Trophoblast cell (in vitro differentiated cells and primary cell): Measurements from ENCODE around the gene TRMT61B.

Experiments
- DNase-seq, 2 donors: peaks; one replicate each; pipeline ENCODE4 v3.0.0-alpha.2; 2016
- H2AFZ ChIP-seq: 2 replicates; pipeline ENCODE4 v1.6.1; 2013; ENCODE audit warnings: low read length, moderate library complexity, mild to moderate bottlenecking; ENCODE audit not compliant: insufficient read depth, poor library complexity
- H2AK5ac ChIP-seq: 2 replicates; pipeline ENCODE4 v1.6.1; 2013; ENCODE audit warnings: mild to moderate bottlenecking, low read length
- H2BK120ac ChIP-seq: 2 replicates; pipeline ENCODE4 v1.6.1; 2013; ENCODE audit warnings: low read length, mild to moderate bottlenecking, moderate library complexity; ENCODE audit not compliant: insufficient read depth, poor library complexity
- H2BK12ac ChIP-seq: 2 replicates; pipeline ENCODE4 v1.6.1; 2013; ENCODE audit warnings: mild to moderate bottlenecking, low read length, moderate library complexity
- H2BK5ac ChIP-seq: 2 replicates; pipeline ENCODE4 v1.6.1; 2013; ENCODE audit warnings: low read length, low read depth, moderate library complexity, mild to moderate bottlenecking; ENCODE audit not compliant: poor library complexity
- H3K14ac ChIP-seq: 2 replicates; pipeline ENCODE4 v1.6.1; 2013; ENCODE audit warnings: mild to moderate bottlenecking, low read length
- H3K18ac ChIP-seq: 2 replicates; pipeline ENCODE4 v1.6.1; 2013; ENCODE audit warnings: mild to moderate bottlenecking, low read length
- H3K23ac ChIP-seq: 2 replicates; pipeline ENCODE4 v1.6.1; 2013; ENCODE audit warnings: low read length
- H3K27ac ChIP-seq: 2 replicates; pipeline ENCODE4 v1.5.1; 2013; ENCODE audit warnings: low read depth, mild to moderate bottlenecking, inconsistent platforms, low read length, moderate library complexity
- H3K27me3 ChIP-seq: 2 replicates; pipeline ENCODE4 v1.6.1; 2013; ENCODE audit warnings: inconsistent platforms, mild to moderate bottlenecking, low read length, moderate library complexity; ENCODE audit not compliant: insufficient read depth
- H3K36me3 ChIP-seq, 2 experiments: 1 replicate in 1 of 2; 2 replicates in 1 of 2; pipeline ENCODE4 v1.6.1; 2013; ENCODE audit warnings: low read length in 2 of 2, mild to moderate bottlenecking in 2 of 2, moderate library complexity in 1 of 2; ENCODE audit not compliant: insufficient read depth in 2 of 2, control insufficient read depth in 1 of 2
- H3K4ac ChIP-seq: 2 replicates; pipeline ENCODE4 v1.6.1; 2013; ENCODE audit warnings: low read depth, mild to moderate bottlenecking, low read length, moderate library complexity
- H3K4me1 ChIP-seq, 2 experiments: 1 replicate in 1 of 2; 2 replicates in 1 of 2; pipeline ENCODE4 v1.6.1; 2013; ENCODE audit warnings: low read length in 2 of 2, mild to moderate bottlenecking in 2 of 2, moderate library complexity in 1 of 2; ENCODE audit not compliant: insufficient read depth in 2 of 2, control insufficient read depth in 1 of 2
- H3K4me2 ChIP-seq: 2 replicates; pipeline ENCODE4 v1.6.1; 2013; ENCODE audit warnings: inconsistent platforms, mild to moderate bottlenecking, low read length, moderate library complexity
- H3K4me3 ChIP-seq: 2 replicates; pipeline ENCODE4 v1.5.1; 2013; ENCODE audit warnings: mild to moderate bottlenecking, low read depth, low read length, inconsistent platforms
- H3K79me1 ChIP-seq: one replicate; pipeline ENCODE4 v1.6.1; 2013; ENCODE audit warnings: low read length
- H3K79me2 ChIP-seq: 2 replicates; pipeline ENCODE4 v1.6.1; 2013; ENCODE audit warnings: low read length, mild to moderate bottlenecking; ENCODE audit not compliant: control insufficient read depth, insufficient read depth, poor library complexity
- H3K9ac ChIP-seq: 2 replicates; pipeline ENCODE4 v1.6.1; 2013; ENCODE audit warnings: mild to moderate bottlenecking, low read length
- H3K9me3 ChIP-seq: 2 replicates; pipeline ENCODE4 v1.6.1; 2013; ENCODE audit warnings: low read depth, mild to moderate bottlenecking, control low read depth, inconsistent platforms, low read length; ENCODE audit not compliant: insufficient read depth
- H4K12ac ChIP-seq: 2 replicates; pipeline ENCODE4 v1.6.1; 2013; ENCODE audit warnings: low read depth, mild to moderate bottlenecking, low read length, moderate library complexity
- H4K8ac ChIP-seq: 2 replicates; pipeline ENCODE4 v1.6.1; 2013; ENCODE audit warnings: low read depth, mild to moderate bottlenecking, low read length, moderate library complexity
- H4K91ac ChIP-seq: one replicate; pipeline ENCODE4 v1.6.1; 2013; ENCODE audit warnings: low read depth, mild to moderate bottlenecking, low read length, moderate library complexity
- WGBS: extraction: QIAGEN DNeasy Blood & Tissue Kit; methylation state at CpG from one replicate; pipeline ENCODE4 v1.1.7; 2013; ENCODE audit warnings: missing lambda C conversion rate; ENCODE audit not compliant: insufficient read length, insufficient coverage; ENCODE audit errors: extremely low coverage; 5-methylcytosine and 5-hydroxymethylcytosine counted together

TRMT61B gene

GRCh38 chr2:28904295-28904694, 34.2 kb upstream of the TRMT61B start:
- no peaks in the 10 kb centered on the region for H3K4me1 ChIP-seq
- H4K91ac ChIP-seq, result no peak overlapping the region
- H3K18ac ChIP-seq, result no peak overlapping the region
- H2AK5ac ChIP-seq, result no peak overlapping the region
- H3K36me3 ChIP-seq, result peaks cover 14 to 26% of the 10 kb centered on the region in 2 experiments
- H2AFZ ChIP-seq, result no peak overlapping the region
- H4K12ac ChIP-seq, result no peak overlapping the region
- H3K79me1 ChIP-seq, result no peaks in the 10 kb centered on the region
- no peak overlapping the region for H3K23ac ChIP-seq
- no peak overlapping the region for H3K14ac ChIP-seq
- H3K27ac ChIP-seq, result no peak overlapping the region
- no peaks in the 10 kb centered on the region for H3K9me3 ChIP-seq
- H3K27me3 ChIP-seq, result no peaks in the 10 kb centered on the region
- H3K4me2 ChIP-seq, result no peak overlapping the region
- DNase-seq, result peak; percentile 6 to 67
- H3K79me2 ChIP-seq, result peaks cover 1% of the 10 kb centered on the region
- H3K4me3 ChIP-seq, result no peak overlapping the region
- H3K4ac ChIP-seq, result no peak overlapping the region
- H2BK5ac ChIP-seq, result no peak overlapping the region
- H4K8ac ChIP-seq, result no peak overlapping the region
- no CpG with 5 or more reads among the region's 2 CpGs for WGBS
- H2BK120ac ChIP-seq, result no peak overlapping the region
- no peak overlapping the region for H2BK12ac ChIP-seq
- H3K9ac ChIP-seq, result no peak overlapping the region

DNA sequence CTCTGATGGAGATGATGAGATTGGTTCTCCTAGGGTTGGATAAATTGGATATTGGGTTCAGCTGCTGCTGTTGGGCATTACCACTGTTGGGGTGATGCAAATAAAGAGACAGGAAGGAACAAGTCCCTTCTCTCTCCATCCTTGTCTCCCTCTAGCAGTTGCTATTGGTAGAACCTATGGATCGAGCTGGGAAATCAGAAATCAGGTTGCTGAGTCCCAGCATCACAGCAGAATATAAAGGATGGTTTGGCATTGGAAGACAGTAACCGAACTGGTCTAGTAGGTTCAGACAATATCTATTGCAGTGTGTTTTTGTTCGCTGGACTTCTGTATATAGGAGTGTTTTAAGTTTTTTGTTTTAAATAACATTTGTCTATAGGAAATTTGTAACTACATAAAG, 32.5 kb upstream of the TRMT61B start:
- Histone ChIP-seq H3K27ac (no peak overlapping the region), H3K14ac (no peak overlapping the region), H4K8ac (no peak overlapping the region), H3K23ac (peak overlapping the region; percentile 42), H4K91ac (no peak overlapping the region), H3K18ac (no peak overlapping the region), H2AK5ac (no peak overlapping the region), H3K79me2 (peaks cover 4% of the 10 kb centered on the region), H3K9ac (no peak overlapping the region), H3K4ac (peak overlapping the region; percentile 0), H3K79me1 (no peaks in the 10 kb centered on the region), H2AFZ (no peak overlapping the region), H4K12ac (no peak overlapping the region), H3K27me3 (no peaks in the 10 kb centered on the region), H3K36me3 (peaks cover 9 to 19% of the 10 kb centered on the region in 2 experiments), H2BK5ac (no peak overlapping the region), H3K4me2 (no peak overlapping the region), H3K9me3 (no peaks in the 10 kb centered on the region), H3K4me3 (no peak overlapping the region), H3K4me1 (no peaks in the 10 kb centered on the region), H2BK120ac (no peak overlapping the region), H2BK12ac (no peak overlapping the region)
- no peak for DNase-seq
- no CpG with 5 or more reads among the region's 3 CpGs for WGBS

GRCh38 chr2:28901841-28902240, 31.7 kb upstream of the TRMT61B start:
- no peak overlapping the region for H4K12ac ChIP-seq
- H3K27ac ChIP-seq, result no peak overlapping the region
- no peaks in the 10 kb centered on the region for H3K4me1 ChIP-seq
- no peak overlapping the region for H2BK120ac ChIP-seq
- no peak overlapping the region for H3K4me3 ChIP-seq
- H2BK5ac ChIP-seq, result no peak overlapping the region
- H4K91ac ChIP-seq, result no peak overlapping the region
- H3K4me2 ChIP-seq, result no peak overlapping the region
- H3K4ac ChIP-seq, result no peak overlapping the region
- H3K14ac ChIP-seq, result no peak overlapping the region
- H3K18ac ChIP-seq, result no peak overlapping the region
- WGBS, result no CpG with 5 or more reads among the region's 1 CpG
- peaks cover 4 to 12% of the 10 kb centered on the region in 2 experiments for H3K36me3 ChIP-seq
- peaks cover 5% of the 10 kb centered on the region for H3K79me2 ChIP-seq
- H3K79me1 ChIP-seq, result no peaks in the 10 kb centered on the region
- H4K8ac ChIP-seq, result no peak overlapping the region
- H2BK12ac ChIP-seq, result no peak overlapping the region
- no peaks in the 10 kb centered on the region for H3K27me3 ChIP-seq
- no peak overlapping the region for H3K23ac ChIP-seq
- DNase-seq, result no peak
- no peak overlapping the region for H2AFZ ChIP-seq
- no peak overlapping the region for H3K9ac ChIP-seq
- no peak overlapping the region for H2AK5ac ChIP-seq
- H3K9me3 ChIP-seq, result no peaks in the 10 kb centered on the region

DNA sequence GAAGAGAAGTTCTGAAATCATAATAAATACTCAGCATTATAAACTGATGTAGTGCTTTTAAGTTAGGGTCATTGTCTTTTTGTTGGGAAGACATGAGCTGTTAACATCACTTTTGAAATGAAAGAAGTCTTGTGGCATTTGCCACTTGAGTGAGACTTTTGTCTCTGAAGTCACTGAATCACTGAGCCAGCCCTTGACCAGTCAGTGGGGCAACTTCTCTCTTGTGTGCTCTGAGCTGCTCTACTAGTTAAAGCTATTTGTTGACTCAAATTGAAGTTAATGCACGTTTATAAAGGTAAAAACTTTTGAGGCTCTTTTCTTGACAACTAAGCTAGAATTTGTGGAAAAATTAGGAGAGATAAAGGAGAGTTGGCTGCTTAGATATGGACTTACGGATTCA, 31.1 kb upstream of the TRMT61B start:
- Histone ChIP-seq H3K4ac (peak overlapping the region; percentile 80), H3K23ac (no peak overlapping the region), H3K4me1 (no peaks in the 10 kb centered on the region), H3K27me3 (no peaks in the 10 kb centered on the region), H3K18ac (no peak overlapping the region), H3K4me2 (no peak overlapping the region), H2BK120ac (no peak overlapping the region), H2AK5ac (no peak overlapping the region), H3K27ac (no peak overlapping the region), H3K36me3 (peaks cover 3 to 8% of the 10 kb centered on the region in 2 experiments), H2BK12ac (no peak overlapping the region), H3K4me3 (no peak overlapping the region), H4K91ac (no peak overlapping the region), H2AFZ (no peak overlapping the region), H3K9ac (no peak overlapping the region), H3K79me1 (no peaks in the 10 kb centered on the region), H3K14ac (no peak overlapping the region), H3K79me2 (peaks cover 4% of the 10 kb centered on the region), H4K12ac (no peak overlapping the region), H3K9me3 (no peaks in the 10 kb centered on the region), H2BK5ac (no peak overlapping the region), H4K8ac (no peak overlapping the region)
- WGBS, result no CpG with 5 or more reads among the region's 2 CpGs
- DNase-seq, result no peak
